Smooth muscle cell (in vitro differentiated cells): ENCODE data around the gene KRT27. TPM values are rescaled to one million over a fixed set of nuclear protein-coding genes. Genes with fewer than 3 reads are reported as not detected.
A peak's percentile ranks its signal among the peaks of the same experiment; 100 is the strongest.

Source experiments
- DNase-seq: peaks from one replicate; lab custom pipeline; 2025; ENCODE audit not compliant: unreplicated experiment; lab: John Stamatoyannopoulos, UW
- H2AFZ ChIP-seq: fragments of 200-600 bp; sonication (generic); 2 replicates; pipeline ENCODE4 v1.6.0; 2016; ENCODE audit warnings: antibody characterized with exemption, low read depth, mild to moderate bottlenecking
- H3F3A ChIP-seq: fragments of 200-600 bp; sonication (generic); 2 replicates; pipeline ENCODE4 v1.6.0; 2017; ENCODE audit warnings: antibody characterized with exemption, low read depth
- H3K27ac ChIP-seq: fragments of 200-600 bp; sonication (generic); 2 replicates; pipeline ENCODE4 v1.5.1; 2016; ENCODE audit warnings: low read depth, mild to moderate bottlenecking
- H3K27me3 ChIP-seq: fragments of 200-600 bp; sonication (generic); 2 replicates; pipeline ENCODE4 v1.6.1; 2016; ENCODE audit warnings: low read depth, mild to moderate bottlenecking
- H3K36me3 ChIP-seq: fragments of 200-600 bp; sonication (generic); 2 replicates; pipeline ENCODE4 v1.5.1; 2016; ENCODE audit warnings: low read depth
- H3K4me1 ChIP-seq: fragments of 200-600 bp; sonication (generic); 2 replicates; pipeline ENCODE4 v1.5.1; 2016; ENCODE audit warnings: low read depth
- H3K4me2 ChIP-seq: fragments of 200-600 bp; sonication (generic); 2 replicates; pipeline ENCODE4 v1.6.0; 2016; ENCODE audit warnings: mild to moderate bottlenecking
- H3K4me3 ChIP-seq: fragments of 200-600 bp; sonication (generic); 2 replicates; pipeline ENCODE4 v1.5.1; 2016; ENCODE audit warnings: mild to moderate bottlenecking
- H3K79me2 ChIP-seq: fragments of 200-600 bp; sonication (generic); 2 replicates; pipeline ENCODE4 v1.6.0; 2016; ENCODE audit warnings: low read depth, mild to moderate bottlenecking
- H3K9ac ChIP-seq: fragments of 200-600 bp; sonication (generic); 2 replicates; pipeline ENCODE4 v1.6.0; 2016; ENCODE audit warnings: low read depth
- H3K9me3 ChIP-seq: fragments of 200-600 bp; sonication (generic); replicated peaks from 2 replicates; pipeline ENCODE4 v1.5.1; 2016; ENCODE audit warnings: low read depth
- H4K20me1 ChIP-seq: fragments of 200-600 bp; sonication (generic); 2 replicates; pipeline ENCODE4 v1.6.0; 2016; ENCODE audit warnings: low read depth
- WGBS: methylation state at CpG from one replicate; pipeline ENCODE4 v1.1.7; 2016; ENCODE audit warnings: low lambda C conversion rate; 5-methylcytosine and 5-hydroxymethylcytosine counted together
- polyA plus RNA-seq: library from polyadenylated mRNA; unstranded; fragments of >200 nt; fragmentation: Nextera tagmentation; extraction: Ambion mirVana; gene quantifications from 2 replicates; pipeline ENCODE4 v1.2.1, GENCODE V29; 2016
- total RNA-seq: library from RNA; depleted of rRNA; stranded (reverse); fragments of >200 nt; gene quantifications from 2 replicates; pipeline ENCODE4 v1.2.3, GENCODE V29; 2014
- TF ChIP-seq, protein P1 (sequence below): fragments of 200-600 bp; sonication (generic); IDR thresholded peaks from 2 replicates; pipeline ENCODE4 v1.5.1; 2017; ENCODE audit warnings: borderline replicate concordance, mild to moderate bottlenecking, antibody characterized with exemption; ENCODE audit not compliant: insufficient read depth, poor library complexity, severe bottlenecking

Gene KRT27
- total and polyA plus RNA-seq, 2 experiments from 2014 or later: 0.54 to 1.1 TPM

DNA sequence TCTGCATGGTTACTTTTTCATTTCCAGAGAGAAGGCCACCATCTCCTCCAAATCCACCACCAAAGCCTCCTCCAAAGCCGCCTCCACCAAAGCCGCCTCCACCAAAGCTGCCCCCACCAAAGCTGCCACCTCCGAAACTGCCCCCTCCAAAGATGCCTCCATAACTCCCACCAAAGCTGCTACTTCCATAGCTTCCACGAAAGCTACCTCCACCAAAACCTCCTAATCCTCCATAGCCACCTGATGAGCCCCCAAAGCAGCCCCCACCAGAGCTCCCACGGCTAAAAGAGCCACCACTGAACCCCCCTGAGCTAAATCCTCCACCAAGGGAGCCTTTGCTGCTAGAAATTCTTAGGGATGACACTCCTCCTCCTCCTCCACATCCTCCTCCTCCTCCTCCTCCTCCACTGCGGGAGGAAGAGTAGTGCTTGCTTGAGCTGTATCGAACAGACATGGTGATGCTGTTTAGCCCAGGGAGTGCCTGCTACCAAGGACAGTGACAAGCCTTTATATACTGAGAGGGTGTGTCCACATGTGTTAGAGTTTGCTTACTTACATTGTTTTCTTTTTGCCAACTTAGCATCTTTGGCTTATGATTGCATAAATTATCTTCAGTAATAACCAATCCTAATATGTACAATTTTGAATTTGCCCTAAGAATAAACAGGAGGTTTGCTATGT, 39.9 kb upstream of the KRT27 start, which contains the start of gene KRT10:
KRT10 (minus strand) TSS at position 483 of the 681 bp plus-strand sequence; CDS start at position 454, 29 bp downstream.
- H3K79me2 ChIP-seq: peaks cover 3% of the 10 kb centered on the region
- 85% methylated on average over 7 of the region's 7 CpGs for WGBS
- no peak within 1 kb of the TSS for H3K4me2 ChIP-seq

DNA sequence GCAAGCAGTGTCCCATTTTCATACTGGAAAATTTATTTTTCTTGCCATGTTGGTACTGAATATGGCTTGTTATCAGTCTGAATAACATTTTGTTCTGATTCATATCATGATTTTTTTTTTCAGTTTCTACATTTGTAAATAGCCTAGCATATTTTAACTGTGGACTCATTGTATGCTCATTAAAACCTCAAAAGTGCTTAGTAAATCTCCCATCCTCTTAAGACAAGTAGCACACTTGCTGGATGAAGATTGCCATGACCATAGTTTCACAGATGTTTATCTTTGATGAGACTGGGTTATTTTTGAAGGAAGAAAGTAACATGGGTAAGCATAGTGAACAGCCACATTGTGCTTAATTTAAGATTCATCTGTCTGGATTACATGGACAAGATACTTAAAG, 39.2 kb upstream of the KRT27 start:
- no peak overlapping the region for H3K4me2 ChIP-seq
- no peak for DNase-seq
- peaks cover 3% of the 10 kb centered on the region for H3K79me2 ChIP-seq

More for the DNA sequence above, 39.9 kb upstream of the KRT27 start, which contains the start of gene KRT10:
- Histone ChIP-seq H3K9ac (no peak within 1 kb of the TSS), H3K4me3 (no peak within 1 kb of the TSS), H4K20me1 (peaks cover 3% of the 10 kb centered on the region), H3K27me3 (peaks cover 38% of the 10 kb centered on the region), H2AFZ (no peak within 1 kb of the TSS), H3K36me3 (no peaks in the 10 kb centered on the region), H3K4me1 (peaks cover 13% of the 10 kb centered on the region), H3K27ac (no peak within 1 kb of the TSS), H3K9me3 (no peaks in the 10 kb centered on the region), H3F3A (peaks cover 8% of the 10 kb centered on the region)
- DNase-seq: no peak
- TF ChIP-seq, protein P1, sequence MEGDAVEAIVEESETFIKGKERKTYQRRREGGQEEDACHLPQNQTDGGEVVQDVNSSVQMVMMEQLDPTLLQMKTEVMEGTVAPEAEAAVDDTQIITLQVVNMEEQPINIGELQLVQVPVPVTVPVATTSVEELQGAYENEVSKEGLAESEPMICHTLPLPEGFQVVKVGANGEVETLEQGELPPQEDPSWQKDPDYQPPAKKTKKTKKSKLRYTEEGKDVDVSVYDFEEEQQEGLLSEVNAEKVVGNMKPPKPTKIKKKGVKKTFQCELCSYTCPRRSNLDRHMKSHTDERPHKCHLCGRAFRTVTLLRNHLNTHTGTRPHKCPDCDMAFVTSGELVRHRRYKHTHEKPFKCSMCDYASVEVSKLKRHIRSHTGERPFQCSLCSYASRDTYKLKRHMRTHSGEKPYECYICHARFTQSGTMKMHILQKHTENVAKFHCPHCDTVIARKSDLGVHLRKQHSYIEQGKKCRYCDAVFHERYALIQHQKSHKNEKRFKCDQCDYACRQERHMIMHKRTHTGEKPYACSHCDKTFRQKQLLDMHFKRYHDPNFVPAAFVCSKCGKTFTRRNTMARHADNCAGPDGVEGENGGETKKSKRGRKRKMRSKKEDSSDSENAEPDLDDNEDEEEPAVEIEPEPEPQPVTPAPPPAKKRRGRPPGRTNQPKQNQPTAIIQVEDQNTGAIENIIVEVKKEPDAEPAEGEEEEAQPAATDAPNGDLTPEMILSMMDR: no peak

DNA sequence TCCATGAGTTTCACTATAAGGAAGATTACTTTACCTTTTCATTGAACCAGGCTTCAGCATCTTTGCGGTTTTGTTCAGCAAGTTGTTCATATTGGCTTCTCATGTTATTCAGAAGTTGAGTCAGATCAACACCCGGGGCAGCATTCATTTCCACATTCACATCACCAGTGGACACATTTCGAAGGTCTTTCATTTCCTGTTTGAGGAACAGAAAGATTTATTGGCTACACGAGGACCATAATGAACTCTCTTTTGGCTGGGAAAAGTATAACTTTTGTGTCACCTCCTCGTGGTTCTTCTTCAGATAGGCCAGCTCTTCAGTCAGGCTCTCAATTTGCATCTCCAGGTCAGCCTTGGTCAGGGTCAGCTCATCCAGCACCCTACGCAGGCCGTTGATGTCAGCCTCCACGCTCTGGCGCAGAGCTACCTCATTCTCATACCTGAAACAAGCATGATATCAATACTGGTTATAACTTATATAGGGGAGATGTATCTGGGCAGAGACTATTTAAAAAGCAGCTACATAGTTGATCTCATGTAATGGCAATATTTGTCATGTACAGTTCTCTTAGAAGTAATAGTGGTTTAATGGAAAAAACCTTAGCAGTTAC, 38.0 kb upstream of the KRT27 start:
- TF ChIP-seq, protein P1: no peak
- WGBS: 97% methylated on average over 9 of the region's 9 CpGs
- H3K4me1 ChIP-seq: peaks cover 13% of the 10 kb centered on the region
- H3K9ac ChIP-seq: no peak overlapping the region
- peaks cover 19% of the 10 kb centered on the region for H3K27me3 ChIP-seq
- H3F3A ChIP-seq: peaks cover 8% of the 10 kb centered on the region
- peaks cover 3% of the 10 kb centered on the region for H3K79me2 ChIP-seq
- H2AFZ ChIP-seq: no peak overlapping the region
- no peak for DNase-seq
- no peaks in the 10 kb centered on the region for H4K20me1 ChIP-seq
- H3K4me2 ChIP-seq: peak overlapping the region; percentile 96
- H3K9me3 ChIP-seq: no peaks in the 10 kb centered on the region
- peak overlapping the region; percentile 70 for H3K4me3 ChIP-seq
- H3K27ac ChIP-seq: no peak overlapping the region
- no peaks in the 10 kb centered on the region for H3K36me3 ChIP-seq

More for the DNA sequence above, 39.2 kb upstream of the KRT27 start:
- Histone ChIP-seq H3K9ac (no peak overlapping the region), H3K36me3 (no peaks in the 10 kb centered on the region), H3K27me3 (peaks cover 31% of the 10 kb centered on the region), H3K4me1 (peaks cover 13% of the 10 kb centered on the region), H2AFZ (no peak overlapping the region), H3F3A (peaks cover 8% of the 10 kb centered on the region), H3K9me3 (no peaks in the 10 kb centered on the region), H4K20me1 (no peaks in the 10 kb centered on the region), H3K27ac (no peak overlapping the region), H3K4me3 (no peak overlapping the region)
- TF ChIP-seq, protein P1: no peak
